Measurements from ENCODE around the gene GPX4.

GPX4 gene

DNA sequence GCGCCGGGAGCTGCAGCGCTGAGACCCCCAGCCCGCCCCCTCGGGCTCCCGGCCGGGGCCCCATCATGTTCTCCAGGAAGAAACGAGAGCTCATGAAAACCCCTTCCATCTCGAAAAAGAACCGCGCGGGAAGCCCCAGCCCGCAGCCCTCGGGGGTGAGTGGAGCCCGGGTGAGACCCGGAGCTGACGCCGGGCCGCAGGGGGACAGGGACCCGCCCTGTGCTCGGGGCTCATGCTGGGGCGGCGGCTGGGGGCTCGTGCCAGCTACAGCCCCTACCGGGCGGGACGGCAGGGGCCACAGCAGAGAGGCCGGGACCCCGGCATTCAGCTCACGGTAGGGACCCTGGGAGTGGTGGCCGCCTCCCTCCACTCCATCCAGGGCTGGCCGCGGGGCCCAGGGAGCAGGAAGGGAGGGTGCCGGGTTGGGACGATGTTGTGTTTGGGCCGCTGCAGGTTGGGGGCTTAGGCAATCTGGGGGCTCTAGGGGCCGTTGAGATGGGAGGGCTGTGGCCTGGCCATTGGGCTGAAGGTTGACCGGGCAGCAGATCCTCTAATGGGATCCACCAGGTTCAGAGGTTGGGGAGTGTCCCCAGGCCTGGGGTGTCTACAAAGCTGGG lies 36.3 kb upstream of the GPX4 start:
- H3K27me3 ChIP-seq (ENCODE audit: low read depth, low read length) = no peaks in the 10 kb centered on the region
- no peak for TF ChIP-seq EZH2phosphoT487 (IDR thresholded peaks at IDR 0.05; ENCODE audit: low read depth)
- H2AFZ ChIP-seq (ENCODE audit: low read depth, low read length) = no peak overlapping the region
- peaks cover 25% of the 10 kb centered on the region for H3K4me1 ChIP-seq (ENCODE audit: low read length)
- H3K9me3 ChIP-seq (ENCODE audit: insufficient read depth, low read length) = no peaks in the 10 kb centered on the region
- H4K20me1 ChIP-seq (ENCODE audit: insufficient read depth, low read length) = no peaks in the 10 kb centered on the region
- peak overlapping the region; percentile 77 for H3K27ac ChIP-seq (ENCODE audit: low read length)
- H3K4me3 ChIP-seq (ENCODE audit: low read length) = peak overlapping the region; percentile 95
- H3K9ac ChIP-seq (ENCODE audit: low read length) = peak overlapping the region; percentile 93
- peak overlapping the region; percentile 98 for H3K4me2 ChIP-seq (ENCODE audit: low read length)
- peaks cover 31% of the 10 kb centered on the region for H3K79me2 ChIP-seq (ENCODE audit: low read length)
- H3K36me3 ChIP-seq (replicated peaks; ENCODE audit: low read depth, low read length) = peaks cover 15% of the 10 kb centered on the region

DNA sequence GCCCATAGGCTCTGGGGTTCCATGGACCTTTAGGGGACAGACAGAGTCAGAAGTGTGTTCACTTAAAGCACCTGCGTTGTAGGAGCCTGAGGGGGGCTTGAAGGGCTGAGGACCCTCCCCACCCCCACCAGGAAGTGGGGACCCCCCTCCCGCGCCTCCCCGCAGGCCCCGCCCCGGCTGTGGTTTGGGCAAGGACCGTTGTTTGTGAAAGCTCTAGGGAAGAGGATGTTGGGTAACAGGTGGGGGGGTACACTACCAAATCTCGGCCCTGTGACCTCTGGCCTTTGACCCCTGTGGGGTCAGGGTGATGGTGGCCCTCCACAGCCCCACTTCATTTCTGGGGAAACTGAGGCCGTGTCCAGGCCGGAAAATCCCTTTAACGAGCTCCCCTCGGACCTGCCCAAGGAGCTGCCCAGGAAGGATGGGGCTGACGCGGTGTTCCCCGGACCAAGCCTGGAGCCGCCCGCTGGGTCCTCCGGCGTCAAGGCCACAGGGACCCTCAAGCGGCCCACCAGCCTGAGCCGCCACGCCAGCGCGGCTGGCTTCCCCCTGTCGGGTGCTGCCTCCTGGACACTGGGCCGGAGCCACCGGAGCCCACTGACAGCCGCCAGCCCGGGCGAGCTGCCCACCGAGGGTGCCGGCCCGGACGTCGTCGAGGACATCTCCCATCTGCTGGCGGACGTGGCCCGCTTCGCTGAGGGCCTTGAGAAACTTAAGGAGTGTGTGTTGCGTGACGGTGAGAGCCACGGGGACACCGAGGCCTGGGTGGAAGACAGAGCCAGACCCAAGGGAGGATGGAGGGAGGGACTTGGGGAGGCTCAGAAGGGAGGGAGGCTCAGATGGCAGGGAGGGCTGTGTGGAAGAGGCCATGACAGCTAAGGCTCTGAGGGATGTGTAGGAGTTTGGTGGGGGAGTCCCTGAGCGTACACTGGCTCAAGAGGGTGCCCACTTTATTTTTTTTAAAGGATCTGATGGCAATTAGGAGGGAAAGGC lies 35.5 kb upstream of the GPX4 start:
- Histone ChIP-seq H3K4me2 (ENCODE audit: low read length) (peak overlapping the region; percentile 98), H3K4me1 (ENCODE audit: low read length) (peaks cover 25% of the 10 kb centered on the region), H3K79me2 (ENCODE audit: low read length) (peaks cover 31% of the 10 kb centered on the region), H3K4me3 (ENCODE audit: low read length) (peak overlapping the region; percentile 95), H2AFZ (ENCODE audit: low read depth, low read length) (no peak overlapping the region; the same call in 1 of the 2 replicates), H4K20me1 (ENCODE audit: insufficient read depth, low read length) (no peaks in the 10 kb centered on the region), H3K9ac (ENCODE audit: low read length) (peak overlapping the region; percentile 93), H3K9me3 (ENCODE audit: insufficient read depth, low read length) (no peaks in the 10 kb centered on the region), H3K36me3 (replicated peaks; ENCODE audit: low read depth, low read length) (peaks cover 14% of the 10 kb centered on the region), H3K27me3 (ENCODE audit: low read depth, low read length) (no peaks in the 10 kb centered on the region), H3K27ac (ENCODE audit: low read length) (peak overlapping the region; percentile 77)
- TF ChIP-seq EZH2phosphoT487 (IDR thresholded peaks at IDR 0.05; ENCODE audit: low read depth) = no peak
- TF ChIP-seq, protein P1, sequence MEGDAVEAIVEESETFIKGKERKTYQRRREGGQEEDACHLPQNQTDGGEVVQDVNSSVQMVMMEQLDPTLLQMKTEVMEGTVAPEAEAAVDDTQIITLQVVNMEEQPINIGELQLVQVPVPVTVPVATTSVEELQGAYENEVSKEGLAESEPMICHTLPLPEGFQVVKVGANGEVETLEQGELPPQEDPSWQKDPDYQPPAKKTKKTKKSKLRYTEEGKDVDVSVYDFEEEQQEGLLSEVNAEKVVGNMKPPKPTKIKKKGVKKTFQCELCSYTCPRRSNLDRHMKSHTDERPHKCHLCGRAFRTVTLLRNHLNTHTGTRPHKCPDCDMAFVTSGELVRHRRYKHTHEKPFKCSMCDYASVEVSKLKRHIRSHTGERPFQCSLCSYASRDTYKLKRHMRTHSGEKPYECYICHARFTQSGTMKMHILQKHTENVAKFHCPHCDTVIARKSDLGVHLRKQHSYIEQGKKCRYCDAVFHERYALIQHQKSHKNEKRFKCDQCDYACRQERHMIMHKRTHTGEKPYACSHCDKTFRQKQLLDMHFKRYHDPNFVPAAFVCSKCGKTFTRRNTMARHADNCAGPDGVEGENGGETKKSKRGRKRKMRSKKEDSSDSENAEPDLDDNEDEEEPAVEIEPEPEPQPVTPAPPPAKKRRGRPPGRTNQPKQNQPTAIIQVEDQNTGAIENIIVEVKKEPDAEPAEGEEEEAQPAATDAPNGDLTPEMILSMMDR (IDR thresholded peaks at IDR 0.05; ENCODE audit: low read depth, low read length) = no peak

GRCh38 chr19:1069009-1069779 lies 34.6 kb upstream of the GPX4 start:
- Histone ChIP-seq H3K4me1 (ENCODE audit: low read length) (peaks cover 28% of the 10 kb centered on the region), H3K9me3 (ENCODE audit: insufficient read depth, low read length) (no peaks in the 10 kb centered on the region), H3K27ac (ENCODE audit: low read length) (peak overlapping the region; percentile 77), H3K36me3 (replicated peaks; ENCODE audit: low read depth, low read length) (peaks cover 17% of the 10 kb centered on the region), H3K27me3 (ENCODE audit: low read depth, low read length) (no peaks in the 10 kb centered on the region), H3K4me3 (ENCODE audit: low read length) (peak overlapping the region; percentile 95), H3K9ac (ENCODE audit: low read length) (peak overlapping the region; percentile 93), H3K79me2 (ENCODE audit: low read length) (peaks cover 31% of the 10 kb centered on the region), H3K4me2 (ENCODE audit: low read length) (peak overlapping the region; percentile 98), H2AFZ (ENCODE audit: low read depth, low read length) (no peak overlapping the region), H4K20me1 (ENCODE audit: insufficient read depth, low read length) (no peaks in the 10 kb centered on the region)
- no peak for TF ChIP-seq EZH2phosphoT487 (IDR thresholded peaks at IDR 0.05; ENCODE audit: low read depth)
- TF ChIP-seq, protein P1 (IDR thresholded peaks at IDR 0.05; ENCODE audit: low read depth, low read length) = no peak

- Histone ChIP-seq H3K9me3 (ENCODE audit: insufficient read depth, low read length) (no peaks in the 10 kb centered on the region), H3K79me2 (ENCODE audit: low read length) (peaks cover 31% of the 10 kb centered on the region), H3K4me1 (ENCODE audit: low read length) (peaks cover 34% of the 10 kb centered on the region), H4K20me1 (ENCODE audit: insufficient read depth, low read length) (no peaks in the 10 kb centered on the region), H3K4me3 (ENCODE audit: low read length) (no peak overlapping the region), H3K36me3 (replicated peaks; ENCODE audit: low read depth, low read length) (peaks cover 19% of the 10 kb centered on the region), H3K27ac (ENCODE audit: low read length) (no peak overlapping the region), H2AFZ (ENCODE audit: low read depth, low read length) (no peak overlapping the region), H3K4me2 (ENCODE audit: low read length) (no peak overlapping the region), H3K9ac (ENCODE audit: low read length) (no peak overlapping the region), H3K27me3 (ENCODE audit: low read depth, low read length) (no peaks in the 10 kb centered on the region)
- no peak for TF ChIP-seq EZH2phosphoT487 (IDR thresholded peaks at IDR 0.05; ENCODE audit: low read depth)
- TF ChIP-seq, protein P1 (IDR thresholded peaks at IDR 0.05; ENCODE audit: low read depth, low read length) = no peak
Measured at GRCh38 chr19:1070576-1070930, 33.2 kb upstream of the GPX4 start.
